ENCODE results near the gene CST9.
"Not testable (repeated sequence)": the region's sequence is repeated elsewhere in the genome, so short reads cannot be mapped to it uniquely, and the experiment has no call there.

CST9 gene

GRCh38 chr20:23582293-23582692 is 23.4 kb downstream of the CST9 start:
- ChIA-PET POLR2A (no interaction called here), CTCF (no interaction called here)
- no peak for DNase-seq (ENCODE audit: low read depth, low spot score)
- no peak for TF ChIP-seq CTCF (IDR thresholded peaks at IDR 0.05; ENCODE audit: insufficient read depth, low read length, missing control alignments)
- H3K4me3 ChIP-seq (ENCODE audit: low read depth, low read length), result no peak overlapping the region

- H3K4me3 ChIP-seq (ENCODE audit: low read depth, low read length); CTCF ChIA-PET; DNase-seq (ENCODE audit: low read depth, low spot score); POLR2A ChIA-PET: not testable (repeated sequence)
These were observed 23.9 kb downstream of the CST9 start for GRCh38 chr20:23581833-23582232.

- POLR2A ChIA-PET, result no interaction called here
- CTCF ChIA-PET, result no interaction called here
- no peak for DNase-seq (ENCODE audit: low read depth, low spot score)
- H3K4me3 ChIP-seq (ENCODE audit: low read depth, low read length), result no peak overlapping the region
- TF ChIP-seq CTCF (IDR thresholded peaks at IDR 0.05; ENCODE audit: insufficient read depth, low read length, missing control alignments), result no peak
These were observed 30.7 kb downstream of the CST9 start for GRCh38 chr20:23574977-23575376.

GRCh38 chr20:23570178-23570760 is 35.4 kb downstream of the CST9 start:
- no peak for TF ChIP-seq CTCF (IDR thresholded peaks at IDR 0.05; ENCODE audit: insufficient read depth, low read length, missing control alignments)

GRCh38 chr20:23569570-23569969 is 36.1 kb downstream of the CST9 start:
- no peak overlapping the region for H3K4me3 ChIP-seq (ENCODE audit: low read depth, low read length)
- CTCF ChIA-PET, result no interaction called here
- POLR2A ChIA-PET, result no interaction called here
- TF ChIP-seq CTCF (IDR thresholded peaks at IDR 0.05; ENCODE audit: insufficient read depth, low read length, missing control alignments), result no peak
- no peak for DNase-seq (ENCODE audit: low read depth, low spot score)

More at GRCh38 chr20:23570178-23570760, 35.4 kb downstream of the CST9 start:
- DNase-seq (ENCODE audit: low read depth, low spot score), result no peak
- ChIA-PET POLR2A (no interaction called here), CTCF (no interaction called here)
- no peak overlapping the region for H3K4me3 ChIP-seq (ENCODE audit: low read depth, low read length)

GRCh38 chr20:23568971-23569330 is 36.8 kb downstream of the CST9 start:
- TF ChIP-seq CTCF (IDR thresholded peaks at IDR 0.05; ENCODE audit: insufficient read depth, low read length, missing control alignments), result no peak
- ChIA-PET CTCF (no interaction called here), POLR2A (no interaction called here)
- H3K4me3 ChIP-seq (ENCODE audit: low read depth, low read length), result no peak overlapping the region
- no peak for DNase-seq (ENCODE audit: low read depth, low spot score)

- ChIA-PET POLR2A (no interaction called here), CTCF (no interaction called here)
- no peak within 1 kb of the TSS for H3K4me3 ChIP-seq (ENCODE audit: low read depth, low read length)
- DNase-seq (ENCODE audit: low read depth, low spot score), result no peak
- no peak for TF ChIP-seq CTCF (IDR thresholded peaks at IDR 0.05; ENCODE audit: insufficient read depth, low read length, missing control alignments)
These were observed 37.3 kb downstream of the CST9 start, which contains the start of gene CST9L for GRCh38 chr20:23568320-23568970. TSS of gene CST9L (minus strand) at chr20:23568484. CDS start at chr20:23568450, 34 bp downstream.
